IMR-90 (cell line): ENCODE results near the gene CTNS. TPM values are rescaled to one million over a fixed set of nuclear protein-coding genes. Genes with fewer than 3 reads are reported as not detected.
"Not testable (repeated sequence)": the region's sequence is repeated elsewhere in the genome, so short reads cannot be mapped to it uniquely, and the experiment has no call there.

Experiments used
- ATAC-seq: fragments of 200-7000 bp; cut with Tn5 transposase; 2 replicates; pipeline ENCODE4 v1.9.1; 2020; ENCODE audit warnings: low read depth, mild to moderate bottlenecking, moderate library complexity
- BruUV-seq: library from RNA; stranded (reverse); fragments of 400-500 nt; replicated peaks from 2 replicates; lab custom pipeline; 2021; lab: Mats Ljungman, UMichigan
- CTCF ChIA-PET: fragments of 300-600 bp; formaldehyde crosslinking; extraction: SDS; loops from one replicate; lab custom pipeline; 2021; ENCODE audit warnings: antibody characterized with exemption; lab: Yijun Ruan, JAX
- POLR2A ChIA-PET: fragments of 300-600 bp; sonication (Branson Sonifier 250); formaldehyde crosslinking; loops from one replicate; lab custom pipeline; 2022; ENCODE audit warnings: antibody characterized with exemption; ENCODE audit not compliant: unreplicated experiment; lab: Charles Lee
- DNase-seq: peaks from one replicate; pipeline ENCODE4 v3.0.0; 2013
- H2AFZ ChIP-seq: replicated peaks from 2 replicates; pipeline ENCODE3; 2013; ENCODE audit warnings: low read length, mild to moderate bottlenecking; ENCODE audit not compliant: poor library complexity
- H2AK5ac ChIP-seq: 2 replicates; pipeline ENCODE4 v1.6.1; 2013; ENCODE audit warnings: low read depth, low read length, inconsistent platforms
- H2AK9ac ChIP-seq: replicated peaks from 2 replicates; pipeline ENCODE3; 2013; ENCODE audit warnings: mild to moderate bottlenecking, low read depth, low read length, moderate library complexity; ENCODE audit not compliant: poor library complexity
- H2BK120ac ChIP-seq: 2 replicates; pipeline ENCODE4 v1.6.1; 2013; ENCODE audit warnings: low read depth, low read length, inconsistent platforms
- H2BK15ac ChIP-seq: 3 replicates; pipeline ENCODE4 v1.6.1; 2013; ENCODE audit warnings: low read depth, low read length, inconsistent platforms
- H2BK20ac ChIP-seq: 2 replicates; pipeline ENCODE4 v1.6.1; 2013; ENCODE audit warnings: low read depth, mild to moderate bottlenecking, inconsistent platforms, low read length, moderate library complexity
- H2BK5ac ChIP-seq: 2 replicates; pipeline ENCODE4 v1.6.1; 2013; ENCODE audit warnings: mild to moderate bottlenecking, low read depth, low read length, inconsistent platforms; ENCODE audit not compliant: poor library complexity, severe bottlenecking
- H3K14ac ChIP-seq: replicated peaks from 2 replicates; pipeline ENCODE4 v1.6.1; 2013; ENCODE audit warnings: low read depth, low read length, inconsistent platforms
- H3K18ac ChIP-seq: 2 replicates; pipeline ENCODE4 v1.6.1; 2013; ENCODE audit warnings: low read depth, low read length, control low read depth
- H3K23ac ChIP-seq: 2 replicates; pipeline ENCODE4 v1.6.1; 2013; ENCODE audit warnings: low read depth, low read length, inconsistent platforms
- H3K27ac ChIP-seq: 2 replicates; pipeline ENCODE4 v1.5.1; 2013; ENCODE audit warnings: mild to moderate bottlenecking, control low read depth, low read length; ENCODE audit not compliant: insufficient read depth
- H3K27me3 ChIP-seq: 2 replicates; pipeline ENCODE4 v1.6.1; 2013; ENCODE audit warnings: low read length; ENCODE audit not compliant: control insufficient read depth, insufficient read depth
- H3K36me3 ChIP-seq: 2 replicates; pipeline ENCODE4 v1.6.1; 2013; ENCODE audit warnings: low read length, mixed read lengths; ENCODE audit not compliant: control insufficient read depth, insufficient read depth
- H3K4ac ChIP-seq: 2 replicates; pipeline ENCODE4 v1.6.1; 2013; ENCODE audit warnings: low read depth, low read length, inconsistent platforms
- H3K4me1 ChIP-seq: 2 replicates; pipeline ENCODE4 v1.6.1; 2013; ENCODE audit warnings: low read length, mixed read lengths; ENCODE audit not compliant: control insufficient read depth, insufficient read depth
- H3K4me2 ChIP-seq: 2 replicates; pipeline ENCODE4 v1.6.1; 2013; ENCODE audit warnings: low read depth, mild to moderate bottlenecking, control low read depth, low read length, moderate library complexity
- H3K4me3 ChIP-seq: 2 replicates; pipeline ENCODE4 v1.5.1; 2013; ENCODE audit warnings: low read depth, mild to moderate bottlenecking, control low read depth, low read length, moderate library complexity; ENCODE audit not compliant: insufficient read depth
- H3K56ac ChIP-seq: 2 replicates; pipeline ENCODE4 v1.6.1; 2013; ENCODE audit warnings: low read length, inconsistent platforms; ENCODE audit not compliant: insufficient read depth; ENCODE audit errors: extremely low read depth
- H3K79me1 ChIP-seq, 2 experiments: 2 replicates each; pipeline ENCODE4 v1.6.1; 2013; ENCODE audit warnings: low read length in 2 of 2, inconsistent platforms in 1 of 2, low read depth in 1 of 2
- H3K9ac ChIP-seq: 2 replicates; pipeline ENCODE4 v1.6.1; 2013; ENCODE audit warnings: low read depth, low read length, control low read depth
- H3K9me1 ChIP-seq: 2 replicates; pipeline ENCODE4 v1.6.1; 2013; ENCODE audit warnings: low read length, inconsistent platforms; ENCODE audit not compliant: insufficient read depth
- H3K9me3 ChIP-seq: 2 replicates; pipeline ENCODE4 v1.6.1; 2013; ENCODE audit warnings: low read length; ENCODE audit not compliant: control insufficient read depth, insufficient read depth
- H4K20me1 ChIP-seq: 2 replicates; pipeline ENCODE4 v1.6.1; 2013; ENCODE audit warnings: low read length, inconsistent platforms; ENCODE audit not compliant: insufficient read depth
- H4K5ac ChIP-seq: 2 replicates; pipeline ENCODE4 v1.6.1; 2013; ENCODE audit warnings: mild to moderate bottlenecking, low read depth, low read length, control low read depth
- H4K8ac ChIP-seq, 2 experiments: 2 replicates each; pipeline ENCODE4 v1.6.1; 2013; ENCODE audit warnings: low read depth in 2 of 2, low read length in 2 of 2, control low read depth in 1 of 2, inconsistent platforms in 1 of 2
- H4K91ac ChIP-seq: 2 replicates; pipeline ENCODE4 v1.6.1; 2013; ENCODE audit warnings: low read depth, low read length, inconsistent platforms; ENCODE audit not compliant: insufficient read depth
- CHD1 ChIP-seq: IDR thresholded peaks from 2 replicates; pipeline ENCODE4 v1.6.1; 2012; ENCODE audit warnings: low read depth, low read length, improper control_type of control experiment
- WGBS, 2 experiments: methylation state at CpG; one replicate each; pipeline versions ENCODE4 v1.1.5 to v1.1.7; 2013; ENCODE audit warnings: missing lambda C conversion rate in 2 of 2; ENCODE audit not compliant: insufficient read length in 1 of 2; ENCODE audit errors: extremely low coverage in 2 of 2; 5-methylcytosine and 5-hydroxymethylcytosine counted together
- dilution Hi-C: fragments of 300-500 bp; cut with HindIII; formaldehyde crosslinking; loops from one replicate; pipeline ENCODE4 v1.14.3; 2018; ENCODE audit warnings: low sequenced_read_pairs; ENCODE audit not compliant: unreplicated experiment
- in situ Hi-C: fragments of 300-500 bp; cut with MboI; formaldehyde crosslinking; loops from 3 replicates; pipeline ENCODE4 v1.14.3; 2019; ENCODE audit warnings: low sequenced_read_pairs, inconsistent platforms, mixed read lengths
- intact Hi-C: fragments of 100-400 bp; cut with micrococcal nuclease; formaldehyde crosslinking; loops from 2 replicates; pipeline ENCODE4 v1.10.0; 2022
- polyA plus RNA-seq, 3 experiments: library from polyadenylated mRNA; depleted of rRNA; stranded (reverse); fragments of >200 nt; gene quantifications; 2 replicates each; pipeline ENCODE4 v1.2.3, GENCODE V29; 2012; ENCODE audit warnings: low replicate concordance in 1 of 3
- total RNA-seq: library from RNA; depleted of rRNA; stranded (reverse); fragments of >200 nt; gene quantifications from 2 replicates; pipeline ENCODE4 v1.2.3, GENCODE V29; 2012

The CTNS gene
- total and polyA plus RNA-seq, 2 of the 4 experiments (the other 2 are of a cell fraction): 4.7 to 5.3 TPM

- TF ChIP-seq CHD1: no peak
These were observed 68.6 kb downstream of the CTNS start (continued) for GRCh38 chr17:3704931-3705717.

- H2BK5ac ChIP-seq, H3K36me3 ChIP-seq, H3K18ac ChIP-seq, H3K9me3 ChIP-seq, H2AK5ac ChIP-seq, H3K9me1 ChIP-seq, DNase-seq, BruUV-seq, H3K79me1 ChIP-seq, H2BK15ac ChIP-seq, H4K5ac ChIP-seq, POLR2A ChIA-PET, H3K9ac ChIP-seq, H4K91ac ChIP-seq, H3K4me1 ChIP-seq, H2AK9ac ChIP-seq, H2BK120ac ChIP-seq, H2BK20ac ChIP-seq, H3K27me3 ChIP-seq, H4K20me1 ChIP-seq, H3K56ac ChIP-seq, intact Hi-C loops, H3K23ac ChIP-seq, H2AFZ ChIP-seq, H3K4me2 ChIP-seq, H3K4me3 ChIP-seq, dilution Hi-C loops, H3K27ac ChIP-seq, H4K8ac ChIP-seq, CTCF ChIA-PET, in situ Hi-C loops, ATAC-seq, H3K14ac ChIP-seq, H3K4ac ChIP-seq: not testable (repeated sequence)
- no CpG with 5 or more reads among the region's 1 CpG for WGBS, 2 experiments
These were observed 69.1 kb downstream of the CTNS start for GRCh38 chr17:3705718-3705984.
